Umbilical cord (tissue), 2 donors: ENCODE data around the gene TRERF1. TPM values are rescaled to one million over a fixed set of nuclear protein-coding genes. Genes with fewer than 3 reads are reported as not detected.
"Not testable (repeated sequence)": the region's sequence is repeated elsewhere in the genome, so short reads cannot be mapped to it uniquely, and the experiment has no call there.

Source experiments
- DNase-seq: peaks from one replicate; pipeline ENCODE4 v3.0.0-alpha.2; 2015; ENCODE audit warnings: low spot score
- total RNA-seq: library from RNA; depleted of rRNA; stranded (reverse); fragments of >200 nt; gene quantifications from one replicate; pipeline ENCODE4 v1.2.3, GENCODE V29; 2014; ENCODE audit warnings: low replicate concordance; ENCODE audit not compliant: insufficient read depth

Gene TRERF1
- total RNA-seq, 1 donor from 2014 or later, result 4.8 TPM

DNA sequence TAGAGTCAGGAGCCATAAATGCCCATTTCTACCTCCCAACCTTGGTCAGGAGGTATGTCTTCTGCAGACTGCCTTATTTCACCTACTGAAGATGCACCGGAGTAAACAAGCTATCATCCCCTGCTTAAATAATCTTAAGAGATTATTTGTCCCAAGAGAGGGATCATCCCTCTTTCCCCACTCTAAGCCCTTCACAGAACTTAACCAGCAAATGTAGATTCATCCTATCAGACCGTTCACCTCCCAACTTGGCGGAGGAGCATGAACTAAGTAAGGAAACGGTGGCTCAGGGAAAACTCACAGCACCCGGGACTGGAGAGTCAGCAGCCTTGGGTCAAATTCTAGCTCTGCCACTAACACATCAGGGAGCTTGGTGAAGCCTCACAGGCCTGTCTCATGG is 115.3 kb downstream of the TRERF1 start:
- DNase-seq, result no peak

DNA sequence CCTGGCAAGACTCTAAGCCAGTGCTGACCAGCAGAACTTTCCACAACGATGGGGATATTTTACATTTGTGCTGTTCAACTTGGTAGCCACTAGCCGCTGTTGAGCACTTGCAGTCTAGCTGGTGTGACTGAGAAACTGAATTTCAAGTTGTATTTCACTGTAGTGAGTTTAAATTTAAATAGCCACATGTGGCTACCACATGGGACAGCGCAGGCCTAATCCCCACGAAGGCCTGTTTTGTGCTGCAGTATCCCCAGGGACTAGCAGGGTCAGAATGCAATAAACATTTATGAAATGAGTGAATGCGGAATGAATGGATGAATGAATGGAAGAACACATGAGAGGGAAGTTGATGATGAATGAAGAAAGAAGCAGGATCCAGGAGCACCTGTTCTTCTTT is 115.8 kb downstream of the TRERF1 start:
- no peak for DNase-seq

DNA sequence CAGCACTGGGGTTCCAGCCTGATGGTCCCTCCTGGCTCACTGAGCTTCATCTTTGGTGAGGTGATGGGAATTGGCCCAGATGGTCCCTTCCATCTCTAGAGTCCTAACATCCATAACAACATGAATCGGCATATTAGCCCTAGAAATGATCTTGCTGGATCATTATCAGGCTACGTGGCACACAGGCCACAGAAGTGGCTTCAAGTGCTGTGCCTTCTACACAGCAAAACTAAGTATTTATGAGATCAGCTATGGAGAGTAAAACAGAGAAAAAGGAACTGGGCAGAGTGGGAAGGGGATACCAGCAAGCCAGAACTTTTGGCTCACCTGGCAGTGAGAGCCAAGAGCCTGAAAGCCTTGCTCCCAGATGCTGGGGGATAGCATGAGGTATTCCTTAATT is 116.9 kb downstream of the TRERF1 start:
- DNase-seq, result no peak

DNA sequence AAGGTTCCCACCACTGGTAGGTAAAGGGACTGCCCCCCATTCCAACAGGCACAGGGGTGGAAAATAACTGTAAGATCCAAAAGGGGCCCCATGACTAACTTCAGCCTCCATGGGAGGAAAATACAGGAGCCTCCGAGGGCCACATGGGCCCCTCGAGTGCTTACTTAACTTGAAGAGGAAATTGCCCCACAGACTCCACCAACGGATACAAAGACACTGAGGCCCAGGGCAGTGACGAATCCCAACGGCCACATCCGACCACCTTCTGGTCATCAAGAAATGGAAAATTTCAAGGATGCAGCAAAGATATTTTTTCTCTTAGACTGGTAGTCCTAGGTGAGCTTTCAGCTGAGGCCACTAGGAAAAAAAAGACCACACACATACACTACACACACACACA is 118.1 kb downstream of the TRERF1 start:
- DNase-seq, result no peak

DNA sequence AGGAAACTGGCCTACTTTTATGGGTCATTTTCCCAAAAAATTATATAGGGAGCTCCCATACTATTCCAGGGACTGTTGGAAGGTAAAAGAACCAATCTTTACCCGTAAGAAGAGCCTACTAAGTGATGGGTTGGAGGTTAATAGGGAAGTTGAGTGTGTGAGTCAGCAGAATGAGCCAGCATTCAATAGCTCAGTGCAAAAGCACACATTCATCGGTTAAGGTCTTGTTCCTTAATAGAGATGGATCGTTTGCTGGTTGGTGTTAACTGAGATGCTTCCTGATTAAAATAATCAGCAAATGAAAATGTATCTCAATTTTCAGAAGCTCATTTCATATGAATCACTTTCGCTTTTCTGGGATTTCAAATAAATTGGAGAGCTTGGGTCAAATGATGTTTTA is 118.8 kb downstream of the TRERF1 start:
- DNase-seq, result no peak

DNA sequence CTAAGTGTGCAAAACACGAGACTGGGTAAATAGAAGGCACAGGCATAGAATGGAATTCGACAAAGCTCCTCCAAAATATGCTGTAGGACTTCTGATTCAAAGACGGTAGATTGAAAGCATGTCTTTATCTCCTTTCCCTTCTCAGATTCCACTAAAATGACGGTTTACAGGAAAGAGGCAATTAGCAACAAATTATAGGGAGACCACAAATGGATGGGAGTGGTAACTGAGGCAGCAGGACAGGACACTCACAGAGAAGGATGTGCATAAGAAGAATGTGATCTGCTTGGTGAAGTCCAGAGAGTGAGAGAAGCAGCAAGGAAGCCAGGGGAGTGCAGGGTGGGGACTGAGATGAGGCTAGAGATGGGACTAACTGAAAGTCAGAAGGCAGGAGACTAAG is 120.7 kb downstream of the TRERF1 start:
- DNase-seq, result no peak

DNA sequence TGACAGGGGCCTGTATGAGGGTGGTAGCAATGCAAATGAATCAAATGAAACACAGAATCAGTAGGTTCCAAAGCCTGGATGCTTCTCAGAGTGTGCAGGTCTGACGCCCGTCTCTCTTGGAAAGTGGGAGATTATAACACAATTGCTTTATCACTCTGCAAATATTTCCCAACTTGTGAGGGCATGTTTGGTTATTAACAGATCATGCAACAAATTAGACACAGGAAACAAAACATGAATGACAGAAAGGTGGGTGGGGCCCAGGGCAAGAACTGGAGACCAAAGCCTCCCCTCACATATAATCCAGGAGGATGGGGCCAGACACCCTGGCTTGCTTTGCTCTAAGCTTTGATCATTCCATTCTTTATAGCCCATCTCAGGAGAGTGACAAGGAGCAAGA is 125.5 kb downstream of the TRERF1 start:
- DNase-seq, result no peak

DNA sequence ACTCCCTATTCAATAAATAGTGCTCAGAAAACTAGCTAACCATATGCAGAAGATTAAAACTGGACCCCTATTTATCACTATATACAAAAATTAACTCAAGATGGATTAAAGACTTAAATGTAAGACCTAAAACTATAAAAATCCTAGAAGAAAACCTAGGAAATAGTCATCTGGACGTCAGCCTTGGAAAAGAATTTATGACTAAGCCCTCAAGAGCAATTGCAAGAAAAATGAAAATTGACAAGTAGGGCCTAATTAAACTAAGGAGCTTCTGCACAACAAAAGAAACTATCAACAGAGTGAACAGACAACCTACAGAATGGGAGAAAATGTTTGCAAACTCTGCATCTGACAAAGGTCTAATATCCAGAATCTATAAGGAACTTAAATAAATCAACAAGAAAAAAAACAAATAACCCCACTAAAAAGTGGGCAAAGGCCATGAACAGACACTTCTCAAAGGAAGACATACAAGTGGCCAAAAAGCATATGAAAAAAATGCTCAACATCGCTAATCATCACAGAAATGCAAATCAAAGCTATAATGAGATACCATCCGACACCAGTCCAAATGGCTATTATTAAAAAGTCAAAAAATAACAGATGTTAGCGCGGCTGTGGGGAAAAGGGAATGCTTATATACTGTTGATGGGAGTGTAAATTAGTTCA is 126.9 kb downstream of the TRERF1 start:
- DNase-seq, result not testable (repeated sequence)

DNA sequence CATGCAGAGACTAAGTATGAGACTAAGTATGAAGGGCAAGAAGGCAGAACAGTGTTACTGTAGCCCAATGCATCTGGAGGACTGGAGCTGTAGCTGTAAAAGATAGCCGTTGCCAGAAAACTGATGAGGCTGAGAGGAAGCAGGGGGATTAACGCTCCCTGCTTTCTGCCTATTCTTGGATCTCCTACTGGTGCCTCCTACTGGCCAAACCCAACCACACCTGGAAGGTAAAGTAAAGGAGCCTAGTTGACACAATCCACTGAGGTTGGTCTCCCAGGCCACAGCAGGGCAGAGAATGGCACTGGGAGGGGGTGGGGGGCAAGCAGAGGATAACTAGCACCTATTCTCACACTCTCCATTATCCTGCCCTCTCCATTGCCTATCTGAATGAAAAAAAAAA is 129.1 kb downstream of the TRERF1 start:
- DNase-seq, result no peak

DNA sequence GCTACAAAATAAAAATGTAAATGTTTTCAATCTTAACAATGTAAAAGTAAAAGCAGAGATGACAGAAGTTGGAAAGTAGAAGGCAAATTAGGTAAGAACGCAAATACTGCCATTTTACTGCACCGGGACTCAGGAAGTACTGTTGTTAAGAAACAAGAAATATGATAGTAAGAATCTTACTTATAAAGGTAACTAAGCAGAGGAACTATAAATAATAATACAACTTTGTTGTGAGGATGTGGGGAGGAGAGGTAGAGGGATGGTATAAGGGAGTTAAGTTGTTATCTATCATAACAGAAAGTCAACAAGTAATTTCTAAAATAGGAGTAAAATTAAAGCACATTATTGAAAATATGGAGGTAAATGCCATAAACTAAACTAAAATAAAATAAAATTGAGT is 129.8 kb downstream of the TRERF1 start:
- no peak for DNase-seq

DNA sequence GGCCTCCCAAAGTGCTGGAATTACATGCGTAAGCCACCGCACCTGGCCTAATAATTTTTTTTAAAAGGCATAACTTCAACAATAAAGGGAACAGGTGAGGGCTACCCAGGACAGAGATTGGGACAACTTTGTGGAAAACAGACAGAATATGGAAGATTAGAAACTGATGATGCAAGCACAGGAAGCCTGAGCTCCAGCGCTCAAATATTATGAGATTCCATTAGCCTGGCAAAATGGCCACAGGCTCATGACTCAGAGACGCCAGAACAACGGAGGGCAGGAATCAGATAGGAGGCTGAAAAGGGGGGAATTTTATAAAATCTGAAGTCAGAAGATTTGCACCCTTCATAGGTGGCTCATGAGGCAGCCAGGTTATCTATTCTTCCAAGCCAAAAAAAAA is 131.0 kb downstream of the TRERF1 start:
- no peak for DNase-seq

DNA sequence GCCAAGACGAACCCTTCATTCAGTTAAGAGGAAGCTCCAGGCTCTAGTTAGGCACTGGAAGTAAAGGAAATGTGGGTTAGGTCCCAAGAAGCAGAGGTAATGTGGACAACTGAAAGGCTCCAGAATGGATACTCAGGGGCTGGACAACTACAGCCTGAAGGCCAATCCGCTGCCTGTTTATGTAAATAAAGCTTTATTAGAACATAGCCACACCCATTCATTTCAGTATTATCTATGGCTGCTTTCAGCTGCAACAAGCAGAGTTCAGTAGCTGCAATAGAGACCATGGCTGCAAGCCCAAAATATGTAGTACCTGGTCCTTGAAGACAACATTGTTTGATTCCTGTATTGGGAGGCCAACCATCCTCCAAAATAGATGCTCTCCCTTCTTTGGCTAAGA is 133.2 kb downstream of the TRERF1 start:
- DNase-seq, result no peak

DNA sequence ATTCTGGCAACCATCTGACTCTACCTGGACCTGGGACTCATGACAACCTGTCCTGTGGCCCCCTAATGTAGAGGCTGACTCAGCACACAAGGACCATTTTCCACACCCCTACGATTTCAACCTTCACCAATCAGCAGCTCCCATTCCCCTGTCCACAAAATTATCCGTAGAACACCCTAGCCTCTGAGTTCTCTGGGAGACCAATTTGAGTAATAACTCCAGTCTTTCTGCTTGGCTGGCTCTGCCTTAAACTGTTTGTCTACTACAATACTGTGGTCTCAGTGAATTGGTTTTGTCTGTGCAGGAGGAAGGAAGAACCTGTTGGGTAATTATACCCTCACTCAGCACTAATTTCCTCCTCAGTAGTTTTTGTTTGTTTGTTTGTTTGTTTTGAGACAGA is 134.7 kb downstream of the TRERF1 start:
- no peak for DNase-seq

DNA sequence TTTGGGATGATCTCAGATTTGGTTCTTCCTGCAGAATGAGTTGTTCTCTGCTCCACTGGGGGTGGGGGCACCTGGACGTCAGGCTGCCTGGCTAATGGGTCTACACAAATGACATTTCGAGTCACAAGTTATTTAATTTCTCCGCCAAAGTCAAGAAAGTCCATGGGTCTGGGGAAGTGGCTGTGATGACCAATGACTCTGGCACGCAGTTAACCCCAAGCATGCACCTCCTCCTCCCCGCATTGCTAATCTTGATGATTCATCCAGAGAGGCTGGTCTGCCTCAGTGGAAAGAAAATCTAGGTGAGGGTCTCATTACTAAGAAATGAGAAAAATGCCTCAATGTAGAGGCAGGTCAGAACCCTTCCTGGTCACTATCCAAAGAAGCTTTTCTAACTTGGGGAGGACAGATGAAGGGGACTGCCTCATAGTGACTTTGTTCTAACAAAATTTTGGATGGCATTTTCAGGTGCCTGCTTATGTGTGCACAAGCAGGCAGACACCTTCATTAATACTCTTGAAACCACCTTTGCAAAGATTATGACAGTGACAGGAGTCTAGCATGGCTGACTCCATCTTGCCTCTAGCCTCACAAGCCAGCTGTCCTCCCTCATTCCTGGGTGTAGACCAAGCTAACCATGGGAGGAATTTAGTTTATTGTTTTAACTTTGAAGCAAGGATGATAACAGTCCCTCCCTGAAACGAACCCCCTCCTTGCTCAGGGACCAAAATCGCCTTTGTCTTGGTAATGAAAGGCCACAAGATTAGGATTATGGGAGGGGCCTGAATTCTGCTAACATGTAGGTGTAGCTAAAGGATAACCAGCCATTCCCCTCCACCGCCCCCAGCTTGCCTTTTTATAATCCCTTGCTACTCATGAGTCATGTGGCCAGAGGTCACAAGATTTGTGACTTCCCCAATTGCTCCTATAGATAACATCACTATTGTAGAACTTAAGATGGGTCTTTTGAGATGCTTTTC is 135.4 kb downstream of the TRERF1 start:
- peak; percentile 63 for DNase-seq

DNA sequence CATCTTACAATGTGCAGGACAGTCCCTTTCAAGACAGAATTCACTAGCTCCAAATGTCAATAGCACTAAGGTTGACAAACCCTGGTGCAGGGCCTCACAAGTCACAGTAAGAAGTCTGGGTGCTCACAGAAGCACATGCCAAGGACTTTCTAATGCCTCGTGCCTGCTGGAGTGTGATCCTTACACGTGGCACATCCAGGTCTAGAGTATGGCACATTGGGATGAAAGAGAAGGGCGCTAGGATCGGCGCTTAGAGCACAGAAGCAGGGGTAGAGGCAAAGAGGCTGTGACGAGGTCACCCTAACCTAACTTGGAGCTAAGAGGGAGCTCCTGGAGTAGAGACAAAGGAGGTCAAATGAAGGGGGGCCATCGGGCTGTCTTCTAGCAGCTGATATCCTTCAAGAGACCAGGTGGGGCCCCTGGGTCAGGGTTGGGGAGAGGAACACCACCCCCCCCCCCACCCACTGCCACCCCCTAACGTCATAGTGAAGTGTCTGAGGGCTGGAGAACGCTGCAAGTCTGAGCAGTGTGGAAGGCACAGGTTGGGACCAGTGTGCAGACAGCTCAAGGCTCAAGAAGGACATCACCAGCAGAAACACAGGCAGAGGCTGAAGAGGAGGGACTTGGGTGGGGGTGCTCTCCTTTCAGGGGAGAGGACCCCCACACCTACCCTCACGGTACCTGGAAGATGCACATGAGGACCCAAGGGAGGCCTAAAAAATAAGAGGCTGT is 136.3 kb downstream of the TRERF1 start:
- DNase-seq, result no peak

DNA sequence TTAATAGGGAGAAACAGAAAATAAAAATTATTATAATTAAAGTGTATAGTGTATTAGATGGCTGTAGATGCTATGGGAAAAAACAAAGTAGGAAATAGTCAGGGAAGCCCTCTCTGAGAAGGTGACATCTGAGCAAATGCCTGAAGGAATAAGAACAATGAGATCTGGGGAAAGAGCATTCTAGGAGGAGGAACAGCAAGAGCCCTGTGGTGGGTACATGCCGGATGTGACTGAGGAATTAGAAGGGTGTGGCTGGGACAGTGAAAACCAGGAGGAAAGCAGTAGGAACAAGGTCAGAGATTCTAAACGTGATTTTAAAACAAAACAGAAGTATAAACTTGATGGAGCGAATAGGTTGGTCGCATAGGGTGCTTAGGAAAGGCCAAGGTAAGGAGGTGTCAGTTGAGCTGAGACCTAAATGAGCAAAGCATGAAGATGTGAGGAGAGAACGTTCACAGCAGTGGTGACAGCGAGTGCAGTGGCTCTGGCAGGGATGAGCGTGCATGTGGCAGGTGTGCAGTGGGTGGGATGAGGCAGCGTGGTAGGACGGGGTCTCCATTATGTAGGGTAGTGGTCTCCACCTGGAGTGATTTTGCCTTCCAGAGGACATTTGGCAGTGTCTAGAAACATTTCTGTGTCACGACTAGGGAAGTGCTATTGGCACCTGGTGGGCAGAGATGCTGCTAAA is 137.0 kb downstream of the TRERF1 start:
- DNase-seq, result no peak

DNA sequence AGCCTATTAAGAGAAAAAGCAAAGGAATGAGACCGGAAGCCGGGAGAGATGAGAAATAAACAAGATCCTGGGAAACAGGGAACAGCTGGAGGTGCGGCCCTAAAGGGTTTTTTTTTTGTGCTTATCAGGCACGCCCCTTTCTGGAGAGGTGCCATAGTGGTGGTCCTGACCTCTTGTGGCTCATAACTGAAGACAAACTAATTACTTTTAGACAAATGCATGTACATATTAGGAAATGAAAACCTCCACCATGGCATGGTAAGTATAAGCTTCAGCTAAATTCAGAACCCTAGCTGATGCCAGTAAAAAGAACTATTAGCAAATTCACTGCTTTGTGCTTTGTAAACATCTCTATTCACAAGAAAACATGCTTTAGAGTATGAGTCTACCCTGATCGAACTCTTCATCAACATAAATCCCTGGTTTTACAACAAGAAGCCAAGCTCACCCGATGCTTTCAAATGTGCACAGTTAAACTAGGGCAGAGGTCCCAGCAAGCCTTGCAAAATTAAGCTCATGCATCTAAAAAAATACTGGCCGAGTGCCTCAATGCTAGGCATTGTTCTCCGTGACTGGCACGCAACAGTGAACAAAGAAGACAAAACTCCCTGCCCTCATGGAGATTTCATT is 137.7 kb downstream of the TRERF1 start:
- DNase-seq, result peak; percentile 30

DNA sequence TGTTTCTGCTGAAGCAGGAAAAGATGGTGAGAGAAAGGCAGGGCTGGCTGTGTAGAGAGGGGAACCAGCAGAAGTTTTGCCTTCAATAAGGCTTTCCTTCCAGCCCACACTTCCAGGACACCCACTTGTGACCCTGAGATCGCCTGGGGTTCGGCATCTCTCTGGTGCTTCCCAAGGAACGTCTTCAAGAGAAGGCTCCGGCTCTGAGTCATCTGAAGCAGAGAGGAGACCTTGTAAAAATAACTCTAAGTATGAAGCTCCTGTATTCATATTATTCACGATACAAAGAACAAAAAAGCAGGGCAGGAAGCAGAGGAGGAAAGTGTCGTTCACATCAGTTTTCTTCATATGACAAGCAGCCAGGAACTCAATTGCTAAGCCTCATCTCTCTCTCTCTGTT is 138.7 kb downstream of the TRERF1 start:
- DNase-seq, result peak; percentile 23

DNA sequence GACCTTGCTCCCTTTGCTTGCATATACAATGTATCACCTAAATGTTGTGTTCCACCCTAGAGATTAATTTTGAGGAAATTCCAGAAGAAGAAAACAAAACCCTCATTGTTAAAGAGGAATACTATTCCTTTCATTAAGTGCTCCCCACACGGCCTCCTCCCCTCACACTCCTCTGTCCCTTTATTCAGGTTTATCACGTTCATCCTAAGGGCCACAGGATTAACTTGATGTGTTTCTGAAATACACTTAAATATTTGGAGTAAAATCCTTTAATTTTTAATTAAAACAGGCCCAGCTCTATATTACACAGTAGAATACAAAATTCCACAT is 144.6 kb downstream of the TRERF1 start:
- DNase-seq, result no peak

DNA sequence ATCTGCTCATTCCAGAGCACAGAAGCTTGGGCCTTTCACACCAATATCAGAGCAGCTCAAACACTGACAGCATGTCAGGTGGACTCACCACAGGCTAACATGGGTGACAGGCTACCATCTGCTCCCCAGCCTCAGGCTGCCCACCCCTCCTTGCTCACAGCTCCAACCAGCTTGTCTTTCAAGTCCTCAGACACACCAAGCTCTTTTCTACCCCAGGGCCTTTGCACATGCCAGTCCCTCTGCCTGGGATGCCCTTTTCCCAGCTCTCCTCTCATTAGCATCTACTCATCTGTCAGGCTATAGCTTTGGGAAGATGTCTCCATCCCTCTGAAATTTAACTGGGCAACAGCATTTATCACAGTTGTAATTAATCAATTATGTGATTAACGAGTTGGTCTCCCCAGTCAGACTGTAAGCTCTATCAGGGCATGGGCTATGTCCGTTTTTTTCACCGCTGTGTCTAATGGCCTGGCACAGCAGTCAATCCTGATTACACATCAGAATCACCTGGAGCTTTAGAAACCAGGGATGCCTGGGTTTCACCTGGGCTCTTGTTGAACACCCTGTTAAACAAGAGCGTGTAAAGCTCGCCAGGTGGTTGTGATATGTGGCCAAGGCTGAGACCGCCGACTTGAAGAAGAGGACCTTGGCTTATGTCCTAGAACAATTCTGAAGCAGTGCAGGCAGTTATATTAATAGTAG is 145.1 kb downstream of the TRERF1 start:
- no peak for DNase-seq
